ENCODE data around the gene ATP5F1D. TPM values are rescaled to one million over a fixed set of nuclear protein-coding genes. Genes with fewer than 3 reads are reported as not detected.
A peak's percentile ranks its signal among the peaks of the same experiment; 100 is the strongest.

ATP5F1D gene
- total RNA-seq, 1 experiment from 2014 or later = 102 TPM

DNA sequence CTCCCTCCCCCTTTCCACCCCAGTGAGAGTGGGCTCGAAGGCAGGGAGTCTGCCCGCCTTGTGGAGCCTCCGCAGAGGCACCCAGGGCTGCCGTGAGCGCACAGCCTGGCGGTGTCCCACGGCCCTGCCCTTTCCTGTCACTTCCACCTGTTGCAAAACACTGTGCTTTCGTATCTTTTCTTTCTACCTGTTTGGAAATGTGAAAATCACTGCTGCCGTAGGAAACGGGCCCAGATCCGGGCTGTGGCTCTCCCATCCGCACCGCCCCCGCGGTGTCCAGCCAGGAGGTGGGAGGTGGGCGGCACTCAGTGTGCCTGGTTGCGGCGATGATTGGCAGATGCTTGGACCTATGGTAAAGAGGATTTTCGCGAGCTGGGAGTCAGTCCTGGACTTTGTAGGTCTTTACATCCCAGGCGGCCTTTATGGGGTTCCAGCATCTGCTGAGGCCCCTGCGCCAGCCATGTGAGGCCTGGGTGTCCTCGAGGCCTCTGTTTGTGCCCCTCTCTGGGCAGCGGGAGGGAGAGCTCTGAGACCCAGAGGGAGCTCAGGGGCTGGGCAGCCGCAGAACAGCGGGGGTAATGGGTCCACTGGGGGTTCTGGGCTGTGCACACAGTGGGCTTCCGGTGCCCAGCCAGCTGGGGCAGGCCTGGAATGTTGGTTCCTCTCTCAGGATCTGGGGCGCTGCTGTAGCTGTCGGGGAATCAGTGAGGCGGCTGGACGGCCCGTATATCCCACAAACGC, 29.9 kb upstream of the ATP5F1D start:
- Histone ChIP-seq H3K9me3 (ENCODE audit: low read length) (no peaks in the 10 kb centered on the region), H3K9ac (ENCODE audit: low read length) (no peak overlapping the region), H3K27me3 (ENCODE audit: low read length) (no peaks in the 10 kb centered on the region), H3K9me2 (replicated peaks; ENCODE audit: low read length) (no peaks in the 10 kb centered on the region), H4K20me1 (ENCODE audit: low read length) (peaks cover 12% of the 10 kb centered on the region; the same call in 1 of the 2 replicates), H3K4me3 (ENCODE audit: low read length) (no peak overlapping the region), H3K4me2 (ENCODE audit: low read length) (no peak overlapping the region), H3F3A (ENCODE audit: low read length, unreplicated experiment) (no peaks in the 10 kb centered on the region), H3K36me3 (ENCODE audit: low read depth, low read length) (no peaks in the 10 kb centered on the region), H2AFZ (ENCODE audit: low read length) (no peak overlapping the region), H3K79me2 (ENCODE audit: low read length) (peaks cover 90% of the 10 kb centered on the region), H3K27ac (ENCODE audit: low read length) (no peak overlapping the region), H3K4me1 (ENCODE audit: insufficient read depth, low read length) (peaks cover 21% of the 10 kb centered on the region)
- TF ChIP-seq EZH2 (IDR thresholded peaks at IDR 0.05; ENCODE audit: low read length, unreplicated experiment) (no peak), EZH2phosphoT487 (IDR thresholded peaks at IDR 0.05; ENCODE audit: borderline replicate concordance, low read length) (no peak)
- TF ChIP-seq, protein P1, sequence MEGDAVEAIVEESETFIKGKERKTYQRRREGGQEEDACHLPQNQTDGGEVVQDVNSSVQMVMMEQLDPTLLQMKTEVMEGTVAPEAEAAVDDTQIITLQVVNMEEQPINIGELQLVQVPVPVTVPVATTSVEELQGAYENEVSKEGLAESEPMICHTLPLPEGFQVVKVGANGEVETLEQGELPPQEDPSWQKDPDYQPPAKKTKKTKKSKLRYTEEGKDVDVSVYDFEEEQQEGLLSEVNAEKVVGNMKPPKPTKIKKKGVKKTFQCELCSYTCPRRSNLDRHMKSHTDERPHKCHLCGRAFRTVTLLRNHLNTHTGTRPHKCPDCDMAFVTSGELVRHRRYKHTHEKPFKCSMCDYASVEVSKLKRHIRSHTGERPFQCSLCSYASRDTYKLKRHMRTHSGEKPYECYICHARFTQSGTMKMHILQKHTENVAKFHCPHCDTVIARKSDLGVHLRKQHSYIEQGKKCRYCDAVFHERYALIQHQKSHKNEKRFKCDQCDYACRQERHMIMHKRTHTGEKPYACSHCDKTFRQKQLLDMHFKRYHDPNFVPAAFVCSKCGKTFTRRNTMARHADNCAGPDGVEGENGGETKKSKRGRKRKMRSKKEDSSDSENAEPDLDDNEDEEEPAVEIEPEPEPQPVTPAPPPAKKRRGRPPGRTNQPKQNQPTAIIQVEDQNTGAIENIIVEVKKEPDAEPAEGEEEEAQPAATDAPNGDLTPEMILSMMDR (conservative IDR thresholded peaks at IDR 0.05; ENCODE audit: low read depth, low read length) = no peak
- ATAC-seq (no peak), DNase-seq (no peak)
- POLR2A ChIA-PET (ENCODE audit: unreplicated experiment) = no interaction called here
- CTCF ChIA-PET = no interaction called here
- no TSS peak for BruUV-seq (replicated peaks)
- intact Hi-C loops (cut with micrococcal nuclease) = no loop called here

DNA sequence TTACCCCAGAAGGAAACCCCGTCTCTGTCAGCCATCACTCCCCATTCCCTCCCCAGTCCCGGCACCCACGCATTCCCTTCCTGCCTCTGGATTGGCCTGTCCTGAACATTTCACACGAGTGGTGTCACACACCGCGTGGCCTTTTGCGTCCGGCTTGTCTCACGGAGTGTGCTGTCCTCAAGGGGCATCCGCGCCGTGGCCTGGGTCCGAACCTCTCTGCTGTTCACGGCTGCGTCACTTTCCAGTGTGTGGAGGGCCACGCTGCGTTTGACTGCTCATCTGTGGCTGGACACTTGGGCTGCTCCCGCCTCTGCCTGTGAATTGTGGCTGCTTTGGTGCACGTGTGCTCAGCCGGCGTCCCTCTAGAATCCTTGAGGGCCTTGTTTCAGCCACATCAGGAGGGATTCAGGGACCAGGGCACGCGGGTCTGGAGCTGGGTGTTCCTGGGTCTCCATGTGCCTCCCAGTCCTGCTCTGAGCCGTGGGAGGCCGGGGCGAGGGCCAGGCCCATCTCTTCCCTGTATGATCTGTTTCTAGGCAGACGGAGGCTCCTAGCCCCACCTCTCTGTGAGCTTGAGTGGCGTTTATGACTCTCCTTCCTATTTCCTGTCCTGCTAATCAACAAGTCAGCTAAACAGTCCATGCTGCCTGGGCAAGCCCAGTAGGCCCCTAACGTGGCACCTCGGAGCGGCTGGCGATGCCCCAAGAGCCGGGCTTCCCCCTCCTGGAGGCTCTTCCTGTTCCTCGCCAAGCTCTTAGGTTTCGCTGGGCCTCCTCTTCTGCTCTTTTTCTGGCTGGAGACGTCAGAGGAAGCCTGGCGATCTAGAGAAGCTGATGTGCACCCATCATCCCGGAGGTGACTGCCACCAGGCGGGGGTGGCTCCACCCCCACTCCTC, 27.9 kb upstream of the ATP5F1D start:
- Histone ChIP-seq H3K9me2 (replicated peaks; ENCODE audit: low read length) (no peaks in the 10 kb centered on the region), H3K4me1 (ENCODE audit: insufficient read depth, low read length) (peaks cover 25% of the 10 kb centered on the region), H3K36me3 (ENCODE audit: low read depth, low read length) (no peaks in the 10 kb centered on the region), H3K4me2 (ENCODE audit: low read length) (no peak overlapping the region), H3K27me3 (ENCODE audit: low read length) (no peaks in the 10 kb centered on the region), H3K9me3 (ENCODE audit: low read length) (no peaks in the 10 kb centered on the region), H4K20me1 (ENCODE audit: low read length) (0 out of 2 replicates have a peak, but pooled peaks cover 2% of the 10 kb centered on the region), H3K9ac (ENCODE audit: low read length) (no peak overlapping the region), H3F3A (ENCODE audit: low read length, unreplicated experiment) (no peaks in the 10 kb centered on the region), H2AFZ (ENCODE audit: low read length) (no peak overlapping the region), H3K27ac (ENCODE audit: low read length) (no peak overlapping the region), H3K79me2 (ENCODE audit: low read length) (peaks cover 90% of the 10 kb centered on the region), H3K4me3 (ENCODE audit: low read length) (no peak overlapping the region)
- CTCF ChIA-PET = no interaction called here
- POLR2A ChIA-PET (ENCODE audit: unreplicated experiment) = no interaction called here
- TF ChIP-seq EZH2 (IDR thresholded peaks at IDR 0.05; ENCODE audit: low read length, unreplicated experiment) = no peak
- TF ChIP-seq EZH2phosphoT487 (IDR thresholded peaks at IDR 0.05; ENCODE audit: borderline replicate concordance, low read length) = no peak
- TF ChIP-seq, protein P1 (conservative IDR thresholded peaks at IDR 0.05; ENCODE audit: low read depth, low read length) = no peak
- DNase-seq (no peak), ATAC-seq (peak; percentile 37; the same call in 1 of the 2 replicates)
- no TSS peak for BruUV-seq (replicated peaks)
- intact Hi-C loops (cut with micrococcal nuclease) = no loop called here

Data from PC-3 (cell line).